CD4-positive, alpha-beta T cell treated with Interleukin-6 at 100 ng/mL for 8 hours (primary cell): ENCODE results near the gene PTPRU.

Source experiments
- DNase-seq: peaks from one replicate; pipeline ENCODE4 v3.0.0-alpha.2; 2020; ENCODE audit warnings: mixed read lengths, low spot score

Gene PTPRU

GRCh38 chr1:29364101-29364678 lies 127.9 kb downstream of the PTPRU start:
- DNase-seq: no peak

GRCh38 chr1:29365906-29366670 lies 129.8 kb downstream of the PTPRU start:
- no peak for DNase-seq

DNA sequence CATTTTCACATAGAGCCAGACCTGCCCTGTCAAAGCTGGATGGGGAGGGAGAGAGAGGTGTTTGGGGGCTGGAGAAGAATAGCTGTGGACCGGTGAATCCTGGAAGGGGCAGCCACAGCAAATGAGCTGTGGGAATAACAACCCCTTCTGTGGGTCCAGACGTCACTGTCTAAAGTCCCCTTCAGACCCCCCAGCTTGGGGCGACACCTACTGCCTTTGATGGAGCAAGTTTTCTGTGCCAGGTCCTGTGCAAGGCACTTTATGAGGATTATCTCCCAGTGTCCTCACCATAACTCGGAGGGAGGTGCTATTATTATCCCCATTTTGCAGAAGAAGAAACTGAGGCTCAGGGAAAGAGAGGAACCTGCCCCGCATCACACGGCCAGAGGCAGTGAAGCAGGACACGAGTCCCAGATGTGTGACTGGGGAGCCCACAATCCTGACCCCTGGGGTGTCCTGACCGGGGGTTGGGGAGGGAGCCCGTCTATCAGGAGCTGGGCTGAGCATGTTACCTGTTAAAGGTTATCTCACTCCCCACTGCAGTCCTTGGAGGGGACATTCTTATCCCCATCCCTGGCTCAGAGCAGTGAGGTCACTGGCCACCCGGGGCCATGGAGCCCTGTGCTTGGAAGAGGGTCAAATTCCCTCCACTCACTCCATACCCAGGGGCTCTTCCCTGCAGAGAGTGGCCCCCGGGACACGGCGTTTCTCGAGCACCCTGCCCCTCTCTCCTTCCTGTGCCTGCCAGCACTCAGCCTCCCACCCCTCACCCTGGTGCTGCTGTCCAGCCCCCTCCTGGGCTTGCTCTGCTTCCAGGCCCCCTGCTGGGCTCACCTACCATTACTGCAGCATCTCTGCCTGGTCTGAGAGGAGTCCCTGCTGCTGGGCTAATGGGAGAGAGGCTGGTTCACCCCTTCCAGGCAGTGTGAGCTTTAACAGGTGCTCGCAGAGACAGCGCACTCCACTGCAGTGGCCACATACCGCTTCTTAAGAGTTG lies 132.9 kb downstream of the PTPRU start:
- no peak for DNase-seq

- DNase-seq: no peak
Measured at GRCh38 chr1:29370067-29370466, 133.7 kb downstream of the PTPRU start.

GRCh38 chr1:29371332-29371731 lies 135.0 kb downstream of the PTPRU start:
- no peak for DNase-seq

GRCh38 chr1:29372108-29372507 lies 135.8 kb downstream of the PTPRU start:
- DNase-seq: no peak
